Right forelimb (tissue), 1 donor: ENCODE data around the gene CCDC85C.
"Not testable (repeated sequence)": the region's sequence is repeated elsewhere in the genome, so short reads cannot be mapped to it uniquely, and the experiment has no call there.

Experiments used
- DNase-seq: peaks from one replicate; pipeline ENCODE4 v3.0.0-alpha.2; 2018

Gene CCDC85C

GRCh38 chr14:99603471-99604277, at the start of gene CCDC85C:
Gene CCDC85C, minus strand, starts transcription at chr14:99604207. Its CDS starts 248 bp downstream, at chr14:99603959.
- DNase-seq = peak; percentile 66

- DNase-seq = no peak
Observed at GRCh38 chr14:99651953-99652746, 48.1 kb upstream of the CCDC85C start.

- no peak for DNase-seq
Observed at GRCh38 chr14:99650189-99650588, 46.2 kb upstream of the CCDC85C start.

GRCh38 chr14:99649643-99650042, 45.6 kb upstream of the CCDC85C start:
- no peak for DNase-seq

- DNase-seq = no peak
Observed at GRCh38 chr14:99649219-99649618, 45.2 kb upstream of the CCDC85C start.

- DNase-seq = no peak
Observed at GRCh38 chr14:99648027-99648784, 44.2 kb upstream of the CCDC85C start.

GRCh38 chr14:99647411-99647810, 43.4 kb upstream of the CCDC85C start:
- DNase-seq = no peak

GRCh38 chr14:99645545-99646505, 41.8 kb upstream of the CCDC85C start:
- DNase-seq = no peak

- peak; percentile 59 for DNase-seq
Observed at GRCh38 chr14:99644723-99645544, 40.9 kb upstream of the CCDC85C start, which contains the start of gene HHIPL1. Gene HHIPL1, plus strand, starts transcription at chr14:99645129. Its CDS starts 79 bp downstream, at chr14:99645208.

GRCh38 chr14:99644035-99644587, 40.1 kb upstream of the CCDC85C start:
- no peak for DNase-seq

- DNase-seq = no peak
Observed at GRCh38 chr14:99643343-99643742, 39.3 kb upstream of the CCDC85C start.

GRCh38 chr14:99642771-99643170, 38.8 kb upstream of the CCDC85C start:
- DNase-seq = not testable (repeated sequence)

GRCh38 chr14:99637624-99638023, 33.6 kb upstream of the CCDC85C start:
- no peak for DNase-seq

- no peak for DNase-seq
Observed at GRCh38 chr14:99636487-99636886, 32.5 kb upstream of the CCDC85C start.

- DNase-seq = no peak
Observed at GRCh38 chr14:99635116-99635515, 31.1 kb upstream of the CCDC85C start.

GRCh38 chr14:99634443-99634842, 30.4 kb upstream of the CCDC85C start:
- DNase-seq = no peak

GRCh38 chr14:99633918-99634317, 29.9 kb upstream of the CCDC85C start:
- DNase-seq = no peak

- DNase-seq = no peak
Observed at GRCh38 chr14:99633141-99633540, 29.1 kb upstream of the CCDC85C start.

- DNase-seq = no peak
Observed at GRCh38 chr14:99632410-99633035, 28.5 kb upstream of the CCDC85C start.

GRCh38 chr14:99630202-99630601, 26.2 kb upstream of the CCDC85C start:
- no peak for DNase-seq
